Inflammatory macrophage (primary cell): ENCODE data around the gene PTH.

Source experiments
- DNase-seq, 2 donors: peaks; one replicate each; pipeline ENCODE4 v3.0.0-alpha.2; 2020 to 2022

Gene PTH

GRCh38 chr11:13448876-13449275, 46.9 kb downstream of the PTH start:
- DNase-seq = peak; percentile 22 to 61

GRCh38 chr11:13446444-13446843, 49.4 kb downstream of the PTH start:
- no peak for DNase-seq

GRCh38 chr11:13445588-13445987, 50.2 kb downstream of the PTH start:
- no peak for DNase-seq
